H1 (cell line): ENCODE measurements around the gene SIAH3. TPM values are rescaled to one million over a fixed set of nuclear protein-coding genes. Genes with fewer than 3 reads are reported as not detected.

Experiments used
- BRCA1 ChIP-seq: IDR thresholded peaks from 2 replicates; pipeline ENCODE4 v1.6.1; 2012; ENCODE audit warnings: low read depth, low read length, improper control_type of control experiment
- SIRT6 ChIP-seq: IDR thresholded peaks from one replicate; pipeline ENCODE4 v1.7.1; 2012; ENCODE audit warnings: low read length, inconsistent platforms
- polyA plus RNA-seq, 7 experiments: library from polyadenylated mRNA; depleted of rRNA in 3 of 7; stranded (reverse) in 5 of 7; unstranded in 2 of 7; fragments of >200 nt in 5 of 7; fragments of 200-250 nt in 2 of 7; gene quantifications; 1 replicate in 5 of 7; 2 replicates in 1 of 7; 4 replicates in 1 of 7; pipeline versions ENCODE4 v1.2.1 to v1.2.3, GENCODE V29; 2011 to 2013; ENCODE audit warnings: missing spikeins in 2 of 7, mixed read lengths in 2 of 7
- total RNA-seq: library from RNA; stranded (reverse); fragmentation: NEBNext Ultra II Directional; extraction: Animal tissue kit (Norgen Biotek cat#: 25700); gene quantifications from 2 replicates; pipeline ENCODE4 v1.2.1, GENCODE V29; 2021

Gene SIAH3
- total and polyA plus RNA-seq, 2 of the 8 experiments (the other 6 are each of a cell fraction or from before 2014, with no cell fraction given): 0.15 to 0.17 TPM

DNA sequence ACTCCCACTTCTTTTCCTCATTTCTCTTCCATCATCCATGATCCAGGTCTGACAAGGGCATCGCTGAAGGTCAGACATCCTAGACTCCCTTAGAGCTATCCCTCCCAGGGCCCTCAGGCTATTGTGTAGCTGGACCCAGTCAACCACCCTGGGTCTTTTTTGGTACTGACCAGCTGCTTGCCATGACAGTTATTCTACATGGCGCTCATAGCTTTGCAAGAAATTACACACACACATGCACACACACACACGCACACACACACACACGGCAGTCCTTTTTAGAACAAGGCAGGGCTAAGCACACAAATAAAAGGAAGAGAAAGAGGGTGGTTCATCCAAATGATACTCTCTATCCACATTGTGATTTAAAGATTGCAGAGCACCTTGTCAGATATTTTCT lies 18.3 kb downstream of the SIAH3 start (continued):
- TF ChIP-seq BRCA1 (no peak), SIRT6 (no peak)
